Colonic mucosa (tissue), 4 donors: ENCODE results near the gene ZMYND8. TPM values are rescaled to one million over a fixed set of nuclear protein-coding genes. Genes with fewer than 3 reads are reported as not detected.

ENCODE experiments used
- DNase-seq: peaks from one replicate; pipeline ENCODE4 v3.0.0-alpha.2; 2020
- H3K27ac ChIP-seq: fragments of 200-600 bp; one replicate; pipeline ENCODE4 v1.8.0; 2021
- H3K27me3 ChIP-seq: fragments of 200-600 bp; one replicate; pipeline ENCODE4 v1.8.0; 2021
- H3K36me3 ChIP-seq: fragments of 200-600 bp; one replicate; pipeline ENCODE4 v1.8.0; 2021
- H3K4me1 ChIP-seq: fragments of 200-600 bp; one replicate; pipeline ENCODE4 v1.8.0; 2021; ENCODE audit warnings: mild to moderate bottlenecking
- H3K4me3 ChIP-seq: fragments of 200-600 bp; one replicate; pipeline ENCODE4 v1.8.0; 2021
- H3K9ac ChIP-seq, 2 donors: one replicate each; pipeline ENCODE4 v1.7.0; 2013; ENCODE audit warnings: control low read depth in 2 of 2, low read depth in 2 of 2, low read length in 2 of 2
- H3K9me3 ChIP-seq: fragments of 200-600 bp; one replicate; pipeline ENCODE4 v1.8.0; 2021
- CTCF ChIP-seq: fragments of 200-600 bp; IDR thresholded peaks from one replicate; pipeline ENCODE4 v1.8.0; 2022; ENCODE audit warnings: antibody characterized with exemption, mild to moderate bottlenecking
- intact Hi-C: fragments of 100-400 bp; cut with DNase I; formaldehyde crosslinking; loops from one replicate; pipeline ENCODE4 v1.14.1; 2022
- total RNA-seq, 2 donors: library from RNA; stranded (reverse); fragmentation: NEBNext Ultra II Directional in 1 of 2; extraction: Animal tissue kit (Norgen Biotek cat#: 25700) in 1 of 2; gene quantifications; one replicate each; pipeline ENCODE4 v1.2.1, GENCODE V29; 2021
- donor health status: healthy.
- donor health status: DM: no; HTN: no; CAD: no.
- donor health status: DM: no; HTN: no; CAD: no.

The ZMYND8 gene
- total RNA-seq, 2 donors from 2014 or later: 45.4 to 53.1 TPM

- DNase-seq: no peak
- no peak for TF ChIP-seq CTCF
- intact Hi-C loops: no loop called here
These were observed 52.8 kb downstream of the ZMYND8 start for GRCh38 chr20:47303736-47304135.

GRCh38 chr20:47300071-47300470 lies 56.4 kb downstream of the ZMYND8 start:
- no peaks in the 10 kb centered on the region for H3K27me3 ChIP-seq
- H3K9me3 ChIP-seq: no peaks in the 10 kb centered on the region
- no peak overlapping the region for H3K27ac ChIP-seq
- intact Hi-C loops: no loop called here
- peaks cover 6% of the 10 kb centered on the region for H3K36me3 ChIP-seq
- no peak for TF ChIP-seq CTCF
- H3K4me3 ChIP-seq: no peak overlapping the region
- H3K4me1 ChIP-seq: peaks cover 11% of the 10 kb centered on the region
- H3K9ac ChIP-seq: no peak overlapping the region
- DNase-seq: no peak

More at GRCh38 chr20:47303736-47304135, 52.8 kb downstream of the ZMYND8 start:
- no peaks in the 10 kb centered on the region for H3K9me3 ChIP-seq
- no peaks in the 10 kb centered on the region for H3K27me3 ChIP-seq
- peaks cover 4% of the 10 kb centered on the region for H3K36me3 ChIP-seq
- H3K27ac ChIP-seq: peak overlapping the region; percentile 23
- no peak overlapping the region for H3K4me3 ChIP-seq
- peak overlapping the region in 1 of 2 donors; percentile 30 for H3K9ac ChIP-seq
- H3K4me1 ChIP-seq: peaks cover 11% of the 10 kb centered on the region

DNA sequence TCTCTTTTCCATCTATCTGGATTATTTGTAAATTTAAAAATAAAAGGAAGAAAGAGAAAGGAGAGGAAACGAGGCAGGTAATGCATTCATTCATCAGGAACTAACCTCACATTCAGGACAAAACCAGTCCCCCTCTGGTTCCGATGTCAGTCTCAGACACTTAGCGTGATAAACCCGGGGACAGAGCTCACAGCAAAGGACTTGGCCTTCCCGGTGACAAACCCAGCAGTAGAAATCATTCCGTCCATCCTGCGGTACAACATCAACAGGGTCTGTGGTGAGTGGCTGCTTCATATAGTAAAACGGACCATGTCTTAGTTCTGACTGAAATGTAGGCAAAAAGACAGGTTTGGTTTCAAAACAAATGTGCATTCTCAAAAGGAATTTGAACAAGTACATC lies 57.9 kb downstream of the ZMYND8 start:
- H3K4me3 ChIP-seq: no peak overlapping the region
- no peak for TF ChIP-seq CTCF
- DNase-seq: no peak
- no peak overlapping the region for H3K27ac ChIP-seq
- no peaks in the 10 kb centered on the region for H3K27me3 ChIP-seq
- H3K9ac ChIP-seq: no peak overlapping the region
- H3K9me3 ChIP-seq: no peaks in the 10 kb centered on the region
- peaks cover 6% of the 10 kb centered on the region for H3K36me3 ChIP-seq
- peaks cover 3% of the 10 kb centered on the region for H3K4me1 ChIP-seq
- intact Hi-C loops: loop anchor here (5.0 kb wide), 1 partner anchor 84 kb away; no protein-coding TSS in a partner anchor

DNA sequence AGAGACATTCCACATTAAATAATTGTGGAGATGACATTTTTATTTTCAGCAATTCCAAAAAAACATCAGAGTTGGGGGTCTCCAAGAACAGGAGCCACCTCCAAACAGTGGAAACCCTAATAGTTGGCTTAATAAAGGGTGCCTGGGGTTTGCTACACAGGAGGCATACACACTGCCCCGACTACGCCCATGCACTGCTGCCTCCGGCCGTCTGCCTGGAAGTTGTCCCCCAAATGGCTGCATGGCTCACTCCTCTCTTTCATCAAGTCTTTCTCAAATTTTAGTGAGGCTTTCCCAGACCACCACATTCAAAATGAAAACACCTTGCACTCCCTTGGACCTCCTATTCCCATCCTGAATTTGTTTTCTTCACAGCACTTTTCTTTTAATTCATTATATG lies 58.8 kb downstream of the ZMYND8 start:
- Histone ChIP-seq H3K27ac (no peak overlapping the region), H3K27me3 (no peaks in the 10 kb centered on the region), H3K4me3 (no peak overlapping the region), H3K9me3 (no peaks in the 10 kb centered on the region), H3K9ac (no peak overlapping the region), H3K4me1 (no peaks in the 10 kb centered on the region), H3K36me3 (peaks cover 6% of the 10 kb centered on the region)
- no peak for DNase-seq
- intact Hi-C loops: loop anchor here (5.0 kb wide), 1 partner anchor 85 kb away; no protein-coding TSS in a partner anchor
- no peak for TF ChIP-seq CTCF

DNA sequence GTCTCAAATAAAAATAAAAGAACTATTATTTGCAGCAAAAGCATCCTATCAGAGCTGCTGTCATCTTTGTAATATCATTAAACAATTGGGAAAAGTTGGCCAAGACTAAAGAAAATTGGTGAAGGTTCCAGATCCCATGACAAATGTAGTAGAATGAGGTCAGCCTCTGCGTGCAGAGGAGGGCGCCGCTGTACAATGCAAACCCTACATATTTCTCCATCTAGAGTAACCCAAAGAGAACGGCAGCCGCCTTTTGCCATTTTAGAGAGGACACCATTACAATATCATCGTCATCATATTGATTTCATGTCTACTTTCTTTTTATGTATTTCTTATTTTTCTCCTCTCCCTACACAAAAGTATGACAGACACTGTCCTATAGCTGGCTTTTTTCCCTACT lies 59.5 kb downstream of the ZMYND8 start:
- Histone ChIP-seq H3K27ac (no peak overlapping the region), H3K4me1 (no peaks in the 10 kb centered on the region), H3K36me3 (peaks cover 6% of the 10 kb centered on the region), H3K9me3 (no peaks in the 10 kb centered on the region), H3K9ac (no peak overlapping the region), H3K27me3 (no peaks in the 10 kb centered on the region), H3K4me3 (no peak overlapping the region)
- intact Hi-C loops: loop anchor here (5.0 kb wide), 1 partner anchor 85 kb away; no protein-coding TSS in a partner anchor
- TF ChIP-seq CTCF: no peak
- no peak for DNase-seq
